ENCODE measurements around the gene CNEP1R1.

The CNEP1R1 gene

DNA sequence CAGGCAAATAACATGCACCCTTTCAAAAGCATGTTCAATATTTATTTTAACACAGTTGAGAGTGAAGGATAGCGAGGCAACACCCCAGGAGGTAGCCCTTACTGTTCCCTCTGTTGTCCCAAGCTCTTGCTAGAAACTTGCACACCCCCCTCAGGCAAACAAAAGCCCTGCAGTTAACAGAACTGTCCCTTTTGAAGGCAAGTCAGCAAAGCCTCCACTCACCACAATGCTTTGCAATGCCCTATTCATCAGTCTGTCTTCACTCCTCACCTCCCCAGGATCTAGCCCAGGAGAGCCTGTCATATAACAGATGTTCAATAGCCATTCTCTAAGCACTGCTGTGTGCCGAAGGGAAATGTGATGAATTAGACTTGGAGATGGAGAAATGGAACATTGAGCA is 3.5 kb upstream of the CNEP1R1 start:
- DNase-seq, result peak; percentile 32

DNA sequence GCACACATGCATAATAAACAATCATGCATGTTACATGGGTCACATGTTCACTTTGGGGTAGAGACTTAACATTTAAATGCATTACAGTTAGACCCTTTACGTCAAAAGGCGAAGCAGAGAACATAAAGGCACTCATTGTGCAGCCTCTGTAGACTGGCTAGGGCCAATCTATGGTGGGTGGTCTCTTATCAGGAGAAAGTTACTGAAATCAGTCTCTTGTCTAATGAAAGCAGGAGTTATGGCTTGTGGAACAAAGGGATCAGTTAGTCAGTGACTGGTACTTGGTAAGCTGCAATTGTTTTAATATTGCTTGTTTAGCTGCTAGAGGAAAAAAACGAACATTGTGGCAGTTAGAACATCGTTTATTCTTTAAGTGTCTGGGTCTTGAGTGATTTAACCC is 1.4 kb upstream of the CNEP1R1 start:
- no peak for DNase-seq

DNA sequence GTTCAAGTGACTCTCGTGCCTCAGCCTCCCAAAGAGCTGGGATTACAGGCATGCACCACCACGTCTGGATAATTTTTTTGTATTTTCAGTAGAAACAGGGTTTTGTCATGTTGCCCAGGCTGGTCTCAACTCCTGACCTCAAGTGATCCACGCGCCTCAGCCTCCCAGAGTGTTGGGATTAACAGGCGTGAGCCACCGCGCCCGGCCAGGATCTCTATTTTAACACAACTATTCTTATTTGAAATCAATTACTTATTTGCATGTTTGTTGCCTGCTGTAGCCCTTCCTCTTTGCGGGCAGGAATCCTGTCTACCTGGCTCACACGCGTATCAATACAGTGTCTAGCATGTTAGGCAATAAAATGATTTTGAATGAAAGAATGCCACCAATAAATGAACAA is 818 bp upstream of the CNEP1R1 start:
- DNase-seq, result no peak

DNA sequence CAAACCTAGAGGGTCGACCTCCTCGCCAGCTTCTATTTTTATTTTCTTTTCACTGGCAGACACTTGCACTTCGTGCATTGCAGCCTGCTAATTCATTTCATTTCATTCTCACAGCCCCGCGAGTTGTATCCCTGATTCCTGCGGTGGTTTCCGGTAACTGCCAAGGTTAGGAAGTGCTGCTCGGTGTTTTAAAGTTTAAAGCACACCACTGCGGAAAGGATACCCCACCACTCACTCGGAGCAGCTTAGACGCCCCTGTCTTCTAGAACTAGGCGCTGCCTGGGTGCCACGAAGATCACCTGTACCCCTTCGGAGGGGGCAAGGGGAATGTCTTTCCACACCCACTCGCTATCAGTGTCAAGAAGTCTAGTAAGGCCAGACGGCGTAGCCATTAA is 509 bp downstream of the CNEP1R1 start:
- peak; percentile 34 for DNase-seq

DNA sequence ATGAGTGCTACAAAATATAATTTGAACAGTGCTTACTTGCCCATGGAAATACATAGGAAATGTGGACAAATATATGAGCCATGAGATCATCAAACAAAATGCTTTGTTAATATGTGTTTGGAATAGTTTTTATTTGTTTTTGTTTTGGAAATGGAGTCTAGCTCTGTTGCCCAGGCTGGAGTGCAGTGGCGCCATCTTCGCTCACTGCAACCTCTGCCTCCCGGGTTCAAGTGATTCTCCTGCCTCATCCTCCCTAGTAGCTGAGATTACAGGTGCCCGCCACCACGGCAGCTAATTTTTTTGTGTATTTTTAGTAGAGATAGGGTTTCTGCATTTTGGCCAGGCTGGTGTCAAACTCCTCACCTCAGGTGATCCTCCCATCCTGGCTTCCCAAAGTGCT is 2.8 kb downstream of the CNEP1R1 start:
- DNase-seq, result no peak

DNA sequence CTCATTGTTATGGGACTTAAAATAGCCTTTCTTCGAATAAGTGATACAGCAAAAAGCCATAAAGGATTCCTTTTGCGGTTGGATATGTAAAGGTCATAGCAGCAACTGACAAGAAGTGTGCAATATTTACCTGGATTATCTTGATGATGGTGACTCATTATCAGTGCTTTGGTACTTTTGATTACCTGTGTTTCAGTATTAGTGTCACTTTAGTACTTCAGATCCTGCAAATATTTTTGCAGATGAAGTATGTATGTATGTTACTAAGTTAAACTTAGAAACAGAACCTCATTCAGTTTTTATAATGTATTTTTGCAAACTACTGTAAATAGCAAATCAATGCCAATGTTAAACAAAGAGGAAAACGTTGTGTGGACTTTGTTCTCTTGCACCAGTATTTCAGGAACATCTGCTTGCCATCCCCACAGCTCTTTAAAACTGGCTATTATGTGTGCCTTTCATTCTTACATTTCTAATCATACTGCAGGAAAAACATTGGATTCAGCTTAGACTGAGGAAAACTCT is 10.5 kb downstream of the CNEP1R1 start:
- DNase-seq, result no peak

DNA sequence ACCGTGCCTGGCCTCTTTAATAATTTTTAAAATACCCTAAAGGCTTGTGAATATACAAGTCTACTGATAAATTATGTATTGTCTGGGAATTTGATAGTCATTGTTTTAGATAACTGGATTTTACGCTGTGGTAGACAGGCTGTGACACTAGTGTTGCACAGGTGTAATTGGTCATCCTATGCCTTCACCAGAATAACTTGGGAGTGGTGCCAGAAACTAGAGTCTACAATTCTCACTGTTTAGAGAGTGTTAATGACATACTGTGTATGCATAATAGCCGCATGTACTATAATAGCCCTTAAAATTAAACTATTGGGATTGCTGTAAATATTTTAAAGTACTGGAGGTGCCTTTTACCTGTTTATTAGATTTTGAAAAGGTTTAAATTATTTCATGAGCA is 11.4 kb downstream of the CNEP1R1 start:
- no peak for DNase-seq

DNA sequence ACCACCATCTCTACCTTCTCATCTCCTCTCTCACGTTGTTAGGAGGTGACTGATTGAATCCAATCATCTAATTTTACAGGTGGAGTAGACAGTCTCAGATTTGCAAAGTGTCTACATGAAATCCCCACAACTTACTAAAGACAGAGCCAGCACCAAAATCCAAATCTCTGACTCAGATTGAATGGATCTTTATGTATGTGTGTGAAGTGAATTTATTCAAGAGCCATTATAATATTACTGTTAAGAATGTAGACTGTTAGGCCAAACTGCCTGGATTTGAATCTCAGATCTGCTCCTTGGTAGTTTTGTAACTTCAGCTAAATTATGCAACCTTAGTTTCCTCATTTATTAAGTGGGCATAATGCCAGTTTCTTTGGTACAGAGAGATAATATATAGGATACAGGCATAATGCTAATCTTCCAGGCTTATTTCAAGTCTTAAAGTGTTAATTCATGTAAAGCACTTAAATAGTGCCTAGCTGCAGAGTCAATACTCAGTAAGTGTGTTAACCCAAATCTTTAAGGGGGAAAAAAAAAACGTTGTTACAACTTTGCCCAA is 12.7 kb downstream of the CNEP1R1 start:
- no peak for DNase-seq

DNA sequence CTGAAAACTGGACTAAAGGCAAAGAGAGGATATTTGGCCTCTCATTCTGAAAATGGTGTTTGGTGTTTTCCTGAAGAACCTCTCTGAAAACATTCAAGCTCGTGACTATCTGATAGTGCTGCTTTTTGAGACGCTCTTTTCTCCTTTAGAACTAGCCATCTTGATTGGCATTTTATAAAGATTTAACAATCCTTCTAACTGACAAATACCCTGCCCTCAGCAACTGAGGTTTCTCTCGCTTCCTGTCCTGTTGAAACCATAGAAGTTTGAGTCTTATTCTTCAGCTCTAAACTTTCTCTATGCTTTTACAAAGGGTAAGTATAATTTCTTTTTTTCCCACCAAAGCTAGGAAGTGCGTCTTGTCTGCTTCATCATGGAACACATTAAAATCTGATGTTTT is 13.3 kb downstream of the CNEP1R1 start:
- DNase-seq, result no peak

DNA sequence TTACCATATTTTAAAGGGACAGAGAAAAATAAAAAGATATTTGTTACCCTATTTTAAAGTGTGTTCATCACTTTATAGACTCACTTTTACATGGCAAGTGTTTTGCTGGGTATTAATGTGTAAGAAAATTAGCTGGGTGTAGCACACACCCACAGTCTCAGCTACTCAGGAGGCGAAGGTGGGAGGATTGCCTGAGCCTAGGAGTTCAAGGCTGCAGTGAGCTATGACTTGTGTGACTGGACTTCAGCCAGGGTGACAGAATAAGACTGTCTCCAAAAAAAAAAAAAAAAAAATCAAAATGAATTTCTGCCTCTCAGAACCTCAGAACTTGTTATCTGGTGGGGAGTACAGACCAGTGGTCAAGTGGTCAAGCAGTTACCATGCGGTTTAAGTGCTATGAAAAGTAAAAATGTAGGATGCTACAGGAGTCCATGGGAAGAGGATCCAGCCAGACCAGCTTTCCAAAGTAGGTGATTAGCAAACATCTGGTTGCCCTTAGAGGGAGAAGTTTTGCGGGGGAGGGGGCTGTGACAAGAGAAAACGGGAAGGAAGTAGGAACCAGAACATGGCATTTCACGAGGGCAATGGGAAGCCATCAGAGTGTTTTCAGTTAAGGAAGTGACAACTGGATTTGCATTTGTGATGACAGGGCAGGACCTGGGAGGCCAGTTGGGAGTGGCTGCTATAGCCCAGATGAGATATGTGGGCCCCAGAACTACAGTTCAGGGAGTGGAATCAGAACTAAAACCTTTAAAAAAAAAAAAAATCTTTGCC is 13.9 kb downstream of the CNEP1R1 start:
- DNase-seq, result no peak

DNA sequence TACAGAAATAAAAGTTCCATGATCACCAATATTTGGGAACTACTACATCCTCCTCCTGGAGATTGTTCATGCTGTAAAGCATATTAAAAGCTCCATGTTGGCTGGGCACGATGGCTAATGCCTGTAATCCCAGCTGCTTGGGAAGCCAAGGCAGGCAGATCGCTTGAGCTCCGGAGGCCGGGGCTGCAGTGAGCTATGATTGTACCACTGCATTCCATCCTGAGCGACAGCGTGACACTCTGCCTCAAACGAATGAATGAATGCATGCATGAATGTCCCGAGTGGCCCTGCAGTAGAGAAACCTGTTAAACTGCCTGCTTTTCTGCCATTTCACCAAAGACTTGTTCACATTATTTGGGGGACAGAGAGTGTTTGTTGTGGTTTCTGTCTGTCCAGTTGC is 15.0 kb downstream of the CNEP1R1 start:
- no peak for DNase-seq

DNA sequence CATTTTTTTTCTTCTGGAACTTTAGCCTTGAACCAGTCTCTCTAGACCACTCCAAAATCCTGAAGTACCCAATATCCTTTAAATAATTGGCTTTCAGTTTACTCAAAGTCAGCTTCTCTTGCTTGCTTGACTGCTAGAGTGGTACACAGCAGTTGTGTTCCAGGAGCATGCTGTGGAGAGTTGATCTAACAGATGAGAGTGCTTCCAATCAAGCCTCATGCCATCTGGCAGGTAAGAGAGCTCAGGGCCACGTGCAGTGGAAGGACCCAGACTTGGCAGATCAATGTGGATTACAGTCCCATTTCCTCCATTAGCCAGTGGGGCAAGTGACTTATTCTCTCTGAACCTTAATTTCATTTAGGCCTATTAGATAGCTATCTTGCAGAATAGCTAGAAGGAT is 15.7 kb downstream of the CNEP1R1 start:
- DNase-seq, result no peak

DNA sequence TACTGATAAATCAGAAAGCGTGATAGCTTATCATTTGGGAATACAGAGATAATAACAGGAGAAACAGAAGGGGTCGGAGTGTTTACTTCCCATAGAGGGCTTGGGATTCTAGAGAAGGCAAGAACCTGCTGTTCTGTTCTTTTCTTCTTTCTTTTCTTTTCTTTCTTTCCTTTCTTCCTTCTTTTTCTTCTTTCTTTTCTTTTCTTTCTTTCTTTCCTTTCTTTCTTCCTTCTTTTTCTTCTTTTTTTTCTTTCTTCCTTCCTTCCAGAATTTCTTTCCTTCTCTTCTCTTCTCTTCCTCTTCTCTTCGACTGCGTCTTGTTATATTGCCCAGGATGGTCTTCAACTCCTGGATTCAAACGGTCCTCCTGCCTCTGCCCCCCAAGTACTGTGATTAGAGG is 18.3 kb downstream of the CNEP1R1 start:
- no peak for DNase-seq

DNA sequence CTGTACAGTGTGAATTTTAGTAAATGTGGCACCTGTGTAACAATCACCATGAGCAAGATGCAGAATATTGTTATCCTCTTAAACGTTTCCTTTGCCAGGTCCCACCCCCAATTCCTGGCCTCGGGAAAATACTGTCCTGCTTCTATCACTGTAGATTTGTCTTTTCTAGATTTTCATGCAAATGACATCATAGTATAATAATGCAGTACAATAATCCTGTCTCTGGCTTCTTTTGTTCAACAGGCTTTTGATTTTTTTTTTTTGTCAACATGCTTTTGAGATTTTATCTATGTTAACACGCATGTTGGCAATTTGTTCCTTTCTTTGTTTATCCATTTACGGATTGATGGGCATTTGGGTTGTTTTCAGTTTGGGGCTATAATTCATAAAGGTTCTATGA is 20.4 kb downstream of the CNEP1R1 start:
- DNase-seq, result no peak

DNA sequence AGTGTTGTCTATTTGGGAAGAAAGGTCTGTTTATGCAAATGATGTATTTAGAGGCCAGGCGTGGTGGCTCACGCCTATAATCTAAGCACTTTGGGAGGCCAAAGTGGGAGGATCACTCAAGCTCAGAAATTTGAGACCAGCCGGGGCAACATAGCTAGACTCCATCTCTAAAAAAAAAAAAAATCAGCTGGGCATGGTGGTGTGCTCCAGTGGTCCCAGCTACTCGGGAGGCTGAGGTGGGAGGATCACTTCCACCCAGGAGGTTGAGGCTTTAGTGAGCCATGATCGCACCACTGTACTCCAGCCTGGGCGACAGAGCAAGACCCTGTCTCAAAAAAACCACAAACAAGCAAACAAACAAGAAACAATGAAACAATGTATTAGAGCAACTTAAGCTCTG is 21.8 kb downstream of the CNEP1R1 start:
- DNase-seq, result no peak

DNA sequence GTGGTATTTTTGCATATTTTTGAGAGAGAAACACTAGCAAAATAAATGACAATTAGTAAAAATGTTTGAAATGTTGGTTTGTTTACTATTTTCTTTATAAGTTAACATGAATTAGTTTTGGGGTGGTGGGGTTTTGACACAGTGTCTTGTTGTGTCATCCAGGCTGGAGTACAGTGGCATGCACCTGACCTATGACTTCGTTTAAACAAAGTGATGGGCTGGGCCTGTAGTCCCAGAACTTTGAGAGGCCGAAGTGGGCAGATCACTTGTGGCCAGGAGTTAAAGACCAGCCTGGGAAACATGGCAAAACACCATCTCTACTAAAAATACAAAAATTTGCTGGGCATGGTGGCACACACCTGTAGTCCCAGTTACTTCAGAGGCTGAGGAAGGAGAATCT is 22.8 kb downstream of the CNEP1R1 start:
- no peak for DNase-seq

DNA sequence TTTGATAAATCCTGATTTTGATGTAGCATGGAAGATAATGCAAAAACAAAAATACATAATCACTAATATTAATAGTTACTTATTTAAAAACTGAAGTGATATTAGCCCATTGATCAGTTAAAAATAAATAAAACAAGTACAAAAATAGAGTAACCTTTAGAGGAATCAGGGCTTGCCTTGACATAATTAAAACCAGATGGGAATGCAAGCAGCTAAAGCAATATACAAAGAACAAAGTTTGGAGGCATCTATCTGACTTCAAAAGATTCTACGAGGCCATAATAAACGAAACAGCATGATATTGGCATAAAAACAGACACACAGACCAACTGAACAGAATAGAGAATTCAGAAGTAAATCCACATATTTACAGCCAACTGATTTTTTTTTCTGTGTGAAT is 25.8 kb downstream of the CNEP1R1 start:
- no peak for DNase-seq

DNA sequence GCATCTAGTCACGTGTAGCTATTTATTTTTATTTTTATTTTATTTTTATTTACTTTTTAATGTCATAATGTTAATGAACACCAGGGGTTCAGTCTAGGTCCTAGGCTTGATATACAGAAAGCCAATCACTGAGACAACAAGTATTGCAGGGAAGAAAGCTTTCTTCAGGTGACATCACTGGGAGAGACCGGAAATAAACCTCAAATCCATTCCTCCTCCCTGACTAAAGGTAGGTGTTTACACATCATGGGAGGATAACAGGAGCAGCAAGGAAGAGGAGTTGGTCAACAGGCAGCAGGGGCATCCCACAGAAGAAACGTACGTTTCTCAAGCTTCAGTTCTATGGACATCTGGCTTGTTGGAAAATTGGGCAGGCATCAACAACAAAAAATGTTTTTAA is 31.2 kb downstream of the CNEP1R1 start:
- no peak for DNase-seq

DNA sequence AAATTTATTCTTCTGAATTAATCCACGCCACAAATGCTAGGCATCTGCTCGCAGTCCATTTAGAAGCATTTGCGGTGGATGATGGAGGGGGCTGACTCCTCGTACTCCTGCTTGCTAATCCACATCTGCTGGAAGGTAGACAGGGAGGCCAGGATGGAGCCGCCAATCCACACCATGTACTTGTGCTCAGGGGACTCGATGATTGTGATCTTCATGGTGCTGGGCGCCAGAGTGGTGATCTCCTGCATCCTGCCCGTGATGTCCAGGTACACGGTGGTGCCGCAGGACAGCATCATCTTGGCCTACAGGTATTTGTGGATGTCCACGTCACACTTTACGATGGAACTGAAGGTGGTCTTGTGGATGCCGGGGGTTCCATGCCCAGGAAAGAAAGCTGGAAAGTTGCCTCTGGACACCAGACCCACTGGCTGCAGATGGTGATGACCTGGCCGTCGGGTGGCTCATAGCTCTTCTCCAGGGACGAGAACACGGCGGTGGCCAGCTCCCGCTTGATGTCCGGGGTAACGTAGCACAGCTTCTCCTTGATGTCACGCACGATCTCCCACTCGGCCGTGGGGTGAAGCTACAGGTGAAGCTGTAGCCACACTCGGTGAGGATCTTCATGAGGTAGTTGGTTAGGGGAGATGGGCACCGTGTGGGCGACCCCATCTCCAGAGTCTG is 33.2 kb downstream of the CNEP1R1 start:
- no peak for DNase-seq

DNA sequence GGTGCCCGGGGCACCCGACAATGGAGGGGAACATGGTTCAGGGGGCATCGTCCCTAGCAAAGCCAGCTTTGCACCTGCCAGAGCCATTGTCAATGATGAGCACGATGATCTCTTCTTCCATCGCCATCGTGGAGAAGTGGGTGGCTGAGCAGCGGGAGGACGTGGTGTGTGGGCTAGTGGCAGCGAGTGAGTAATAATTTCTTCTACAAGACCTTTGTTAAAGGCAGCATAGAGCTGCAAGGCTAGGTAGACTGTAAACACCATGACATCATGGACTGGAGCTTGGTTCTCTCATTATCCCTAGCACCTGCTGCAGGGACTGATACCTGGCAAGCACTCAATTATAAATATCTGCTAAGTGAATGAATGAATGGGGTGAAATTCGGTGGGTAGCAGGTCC is 34.1 kb downstream of the CNEP1R1 start:
- no peak for DNase-seq

DNA sequence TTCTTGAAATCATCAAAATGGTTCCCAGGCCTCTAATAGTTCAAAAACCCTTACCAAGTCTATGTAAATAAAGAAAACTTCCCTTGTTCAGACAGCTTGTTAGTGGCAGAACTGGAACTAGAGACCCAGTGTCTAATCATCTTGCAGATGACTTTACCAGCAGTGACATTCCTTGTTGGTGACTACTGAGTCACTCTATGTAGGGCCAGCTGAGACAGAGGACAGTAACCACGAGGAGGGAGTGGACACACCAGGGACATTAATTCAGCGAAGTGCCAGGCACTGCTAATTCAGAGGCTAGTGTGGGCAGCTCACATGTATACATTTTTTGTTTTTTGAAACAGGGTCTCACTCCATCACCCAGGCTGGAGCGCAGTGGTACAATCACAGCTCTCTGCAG is 34.6 kb downstream of the CNEP1R1 start:
- no peak for DNase-seq

DNA sequence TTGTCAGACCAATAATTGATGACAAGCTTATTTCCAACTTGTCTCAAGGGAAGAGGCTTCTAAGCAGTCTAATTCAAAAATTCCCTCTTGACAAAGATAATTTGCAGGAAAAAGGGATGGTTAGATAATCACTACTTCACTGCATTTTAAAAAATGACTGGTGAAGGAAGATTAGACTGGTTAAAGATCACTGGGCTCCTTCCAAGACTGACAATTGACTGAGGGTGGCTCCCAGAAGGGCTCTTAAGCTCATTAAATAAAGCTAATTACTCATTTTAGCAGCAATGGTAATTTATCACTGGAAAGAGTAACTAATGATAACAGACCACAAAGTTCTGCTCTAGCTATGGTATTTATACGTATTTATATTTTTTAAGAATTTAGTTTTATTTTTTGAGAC is 36.3 kb downstream of the CNEP1R1 start:
- no peak for DNase-seq

DNA sequence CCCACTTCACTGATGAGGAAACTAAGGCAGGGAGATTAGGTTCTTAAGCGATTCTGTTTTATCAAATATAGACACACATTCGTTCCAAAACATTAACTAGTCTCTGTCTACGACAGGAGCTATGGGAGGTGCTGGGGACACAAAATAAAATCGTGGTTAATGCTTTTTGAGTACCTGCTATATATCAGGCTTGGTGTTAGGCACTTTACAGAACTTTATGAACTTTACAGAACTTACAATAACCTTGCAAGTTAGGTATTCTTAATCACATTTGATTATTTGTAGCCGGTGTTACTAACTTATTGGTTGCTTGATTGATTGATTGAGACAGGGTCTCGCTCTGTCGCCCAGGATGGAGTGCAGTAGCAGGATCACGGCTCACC is 40.2 kb downstream of the CNEP1R1 start:
- no peak for DNase-seq

Measured in NCI-H345 (cell line).